GM13976 (cell line): ENCODE measurements around the gene ACER2.
"Not testable (repeated sequence)": the region's sequence is repeated elsewhere in the genome, so short reads cannot be mapped to it uniquely, and the experiment has no call there.

Experiments
- DNase-seq: peaks from one replicate; pipeline ENCODE4 v3.0.0; 2012; ENCODE audit warnings: low spot score
- CTCF ChIP-seq: IDR thresholded peaks from 2 replicates; pipeline ENCODE4 v1.5.1; 2012; ENCODE audit warnings: borderline replicate concordance, mild to moderate bottlenecking; ENCODE audit not compliant: insufficient read depth; ENCODE audit errors: extremely low read depth, missing control alignments, control extremely low read depth
- in situ Hi-C: fragments of 300-500 bp; cut with MboI; formaldehyde crosslinking; loops from one replicate; pipeline ENCODE4 v1.12.0; 2022; ENCODE audit warnings: low sequenced_read_pairs, mixed read lengths, inconsistent platforms; ENCODE audit not compliant: unreplicated experiment

ACER2 gene

GRCh38 chr9:19385786-19386501 is 22.9 kb upstream of the ACER2 start:
- in situ Hi-C loops = no loop called here
- DNase-seq = no peak
- TF ChIP-seq CTCF = no peak

DNA sequence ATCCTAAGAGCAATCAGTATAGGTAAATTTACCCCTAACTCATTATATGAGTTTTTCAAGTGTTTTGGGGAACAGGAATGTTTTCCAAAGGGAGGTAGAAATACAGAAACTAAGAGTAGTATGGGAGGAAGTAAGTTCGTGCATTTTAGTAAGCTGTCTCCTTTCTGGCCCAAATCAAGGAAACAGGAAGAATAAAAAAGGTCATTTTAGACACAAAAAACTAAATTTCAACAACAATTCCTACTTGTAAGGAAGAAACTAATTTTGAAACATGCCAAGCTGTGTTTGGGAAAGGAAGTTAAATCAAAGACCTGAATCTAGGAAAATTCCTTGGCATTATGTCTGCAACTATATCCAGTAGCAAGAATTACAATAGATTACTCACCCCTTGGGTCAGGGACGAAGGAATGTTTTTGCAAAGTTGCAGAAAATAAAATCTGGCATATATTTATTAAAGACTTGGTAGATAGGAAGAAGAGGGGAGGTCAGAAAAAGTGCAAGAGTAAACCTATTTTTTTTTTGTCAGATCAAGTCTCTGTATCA is 22.2 kb upstream of the ACER2 start:
- no peak for TF ChIP-seq CTCF
- no peak for DNase-seq
- in situ Hi-C loops = no loop called here

DNA sequence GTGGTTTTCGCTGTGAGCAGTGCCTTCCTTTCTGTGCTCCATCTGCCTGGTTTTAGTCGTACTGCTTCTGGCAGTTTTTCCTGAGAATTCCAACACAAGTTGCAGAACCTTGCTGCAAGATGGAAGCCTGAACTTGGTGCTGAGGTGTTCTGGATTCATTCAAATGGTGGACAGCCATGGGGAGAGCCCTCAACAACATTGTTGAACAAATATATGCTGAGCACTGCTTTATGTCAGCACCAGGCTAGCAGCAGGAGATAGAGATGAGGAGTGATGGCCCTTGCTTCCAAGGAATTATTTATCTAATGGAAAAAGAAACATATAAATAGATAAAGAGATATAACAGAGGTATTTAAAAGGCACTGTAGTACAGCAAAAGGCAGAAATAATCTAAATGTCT is 21.5 kb upstream of the ACER2 start:
- in situ Hi-C loops = no loop called here
- no peak for DNase-seq
- no peak for TF ChIP-seq CTCF

- in situ Hi-C loops, DNase-seq: not testable (repeated sequence)
These were observed 19.3 kb upstream of the ACER2 start for GRCh38 chr9:19389539-19389938.

- no peak for DNase-seq
- in situ Hi-C loops = no loop called here
- TF ChIP-seq CTCF = no peak
These were observed 11.0 kb upstream of the ACER2 start for GRCh38 chr9:19397845-19398244.

DNA sequence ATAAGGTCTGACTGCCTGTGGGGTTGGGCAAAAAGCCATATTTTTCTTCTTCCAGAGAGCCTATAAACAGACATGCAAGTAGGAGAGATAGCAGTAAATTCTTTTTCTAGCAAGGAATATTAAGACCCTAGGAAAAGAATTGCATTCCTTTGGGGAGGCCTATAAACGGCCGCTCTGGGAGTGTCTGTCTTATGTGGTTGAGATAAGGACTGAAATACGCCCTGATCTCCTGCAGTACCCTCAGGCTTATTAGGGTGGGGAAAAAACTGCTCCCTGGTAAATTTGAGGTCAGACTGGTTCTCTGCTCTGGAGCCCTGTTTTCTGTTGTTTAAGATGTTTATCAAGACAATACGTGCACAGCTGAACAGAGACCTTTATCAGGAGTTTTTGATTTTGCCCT is 5.6 kb upstream of the ACER2 start:
- DNase-seq, in situ Hi-C loops: not testable (repeated sequence)

DNA sequence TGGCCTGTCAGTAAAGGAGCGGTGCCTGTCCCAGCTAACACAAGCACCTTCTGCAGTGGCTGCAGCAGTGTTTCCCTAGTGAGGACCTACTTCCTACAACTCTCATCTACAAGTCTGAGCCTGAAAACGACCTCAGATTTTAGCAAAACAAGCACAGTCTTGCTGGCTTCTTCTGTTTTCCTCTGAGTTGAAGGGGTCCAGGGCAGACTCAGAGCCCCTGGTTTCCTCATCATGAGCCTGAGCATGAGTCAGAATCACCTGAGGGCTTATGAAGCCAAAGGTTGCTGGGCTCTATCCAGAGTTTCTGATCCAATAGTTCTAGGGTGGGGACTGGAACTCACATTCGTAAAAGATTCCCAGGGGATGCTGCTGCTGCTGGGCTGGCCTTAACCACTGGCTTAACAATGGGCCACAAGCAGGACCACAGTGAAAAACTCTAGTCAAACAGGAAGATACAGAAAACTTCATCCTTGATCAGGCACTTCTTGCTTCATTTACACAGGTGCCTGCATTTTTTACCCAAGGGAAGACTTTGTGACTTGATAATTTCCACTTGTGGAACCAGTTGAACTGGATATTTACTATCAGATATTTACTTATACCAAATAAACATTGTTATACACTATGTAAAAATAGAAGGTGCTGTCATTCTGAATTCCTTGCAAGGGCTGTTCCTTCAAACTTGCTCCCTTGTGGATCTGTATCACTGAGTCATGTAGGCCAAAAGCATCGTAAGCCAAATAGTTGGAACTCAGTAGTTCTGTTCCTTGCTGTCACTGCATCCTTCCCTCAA is 4.3 kb upstream of the ACER2 start:
- in situ Hi-C loops = no loop called here
- no peak for TF ChIP-seq CTCF
- no peak for DNase-seq
